Dendritic cell treated with granulocyte-macrophage colony-stimulating factor and Interleukin-4, amounts not matched to agents 40 ng/mL and 50 ng/mL, for 4 days (primary cell): ENCODE results near the gene AFAP1L2.

Experiments used
- H3K27ac Mint-ChIP-seq: one replicate; pipeline ENCODE4 v1.8.0; 2022; ENCODE audit warnings: mild to moderate bottlenecking, mixed read lengths
- H3K27me3 Mint-ChIP-seq: one replicate; pipeline ENCODE4 v1.8.0; 2022; ENCODE audit warnings: mild to moderate bottlenecking, mixed read lengths
- H3K36me3 Mint-ChIP-seq: one replicate; pipeline ENCODE4 v1.8.0; 2022; ENCODE audit warnings: low read depth, mixed read lengths
- H3K4me1 Mint-ChIP-seq: one replicate; pipeline ENCODE4 v1.8.0; 2022; ENCODE audit warnings: low read depth, mixed read lengths
- H3K4me3 Mint-ChIP-seq: one replicate; pipeline ENCODE4 v1.8.0; 2022; ENCODE audit warnings: mild to moderate bottlenecking, moderate library complexity, mixed read lengths
- H3K9me3 Mint-ChIP-seq: one replicate; pipeline ENCODE4 v1.8.0; 2022; ENCODE audit warnings: mixed read lengths
- intact Hi-C: fragments of 100-400 bp; cut with micrococcal nuclease; formaldehyde crosslinking; loops from one replicate; pipeline ENCODE4 v1.15.0; 2022

AFAP1L2 gene

GRCh38 chr10:114404171-114405010, at the start of gene AFAP1L2:
TSS of gene AFAP1L2 (minus strand) at chr10:114404502. CDS start at chr10:114404455, 47 bp downstream.
- Mint-ChIP-seq H3K27ac (no peak within 1 kb of the TSS), H3K36me3 (no peaks in the 10 kb centered on the region), H3K27me3 (peaks cover 67% of the 10 kb centered on the region), H3K4me3 (no peak within 1 kb of the TSS), H3K4me1 (peaks cover 9% of the 10 kb centered on the region), H3K9me3 (no peaks in the 10 kb centered on the region)
- intact Hi-C loops, result no loop called here

GRCh38 chr10:114453576-114453975, 49.3 kb upstream of the AFAP1L2 start:
- Mint-ChIP-seq H3K27ac (no peak overlapping the region), H3K4me1 (peaks cover under 1% of the 10 kb centered on the region), H3K27me3 (peaks cover 2% of the 10 kb centered on the region), H3K9me3 (peaks cover 2% of the 10 kb centered on the region), H3K36me3 (no peaks in the 10 kb centered on the region), H3K4me3 (no peak overlapping the region)
- intact Hi-C loops, result no loop called here

DNA sequence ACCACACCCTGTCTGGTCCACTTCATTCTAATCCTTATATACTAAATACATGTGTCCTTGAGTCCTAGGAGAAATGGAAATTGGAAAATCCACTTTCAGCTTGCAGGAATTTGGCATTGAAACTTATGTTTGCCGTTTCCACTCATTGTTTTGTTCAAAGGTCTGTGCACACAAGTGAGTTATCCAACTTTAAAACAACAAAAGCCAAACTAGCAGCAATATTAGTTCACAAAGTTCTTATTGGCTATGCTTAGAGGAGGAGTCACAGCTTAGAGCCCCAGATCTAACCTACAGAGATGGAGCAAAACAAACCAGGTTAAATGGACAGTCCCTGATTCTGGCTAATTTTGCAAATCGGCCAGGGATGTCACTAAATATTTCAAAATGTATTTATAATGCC, 44.6 kb upstream of the AFAP1L2 start:
- intact Hi-C loops, result no loop called here
- Mint-ChIP-seq H3K36me3 (no peaks in the 10 kb centered on the region), H3K9me3 (no peaks in the 10 kb centered on the region)

DNA sequence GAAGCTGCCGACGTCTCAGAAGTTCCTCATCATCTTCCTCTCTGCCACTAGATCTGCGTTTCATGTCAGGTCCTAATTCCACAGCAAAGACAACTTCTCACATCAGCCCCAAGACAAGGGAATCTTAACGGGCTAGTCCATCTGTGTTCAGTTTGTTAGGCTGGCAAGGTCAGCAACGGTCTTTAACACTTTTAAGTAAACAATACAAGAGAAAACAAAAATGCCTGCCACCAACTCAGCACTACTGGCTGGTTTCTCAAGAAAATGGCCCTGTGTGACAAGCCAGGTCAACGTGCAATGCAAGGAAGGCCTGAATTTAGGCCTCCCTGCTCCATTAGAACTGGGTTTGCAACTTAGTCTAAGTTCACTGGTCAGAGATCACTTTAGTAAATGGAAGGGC, 41.0 kb upstream of the AFAP1L2 start:
- Mint-ChIP-seq H3K36me3 (no peaks in the 10 kb centered on the region), H3K4me1 (no peaks in the 10 kb centered on the region), H3K27me3 (no peaks in the 10 kb centered on the region), H3K4me3 (no peak overlapping the region), H3K27ac (no peak overlapping the region), H3K9me3 (no peaks in the 10 kb centered on the region)
- intact Hi-C loops, result no loop called here

More for the DNA sequence above, 44.6 kb upstream of the AFAP1L2 start:
- Mint-ChIP-seq H3K4me1 (no peaks in the 10 kb centered on the region), H3K27ac (no peak overlapping the region), H3K27me3 (no peaks in the 10 kb centered on the region), H3K4me3 (no peak overlapping the region)

DNA sequence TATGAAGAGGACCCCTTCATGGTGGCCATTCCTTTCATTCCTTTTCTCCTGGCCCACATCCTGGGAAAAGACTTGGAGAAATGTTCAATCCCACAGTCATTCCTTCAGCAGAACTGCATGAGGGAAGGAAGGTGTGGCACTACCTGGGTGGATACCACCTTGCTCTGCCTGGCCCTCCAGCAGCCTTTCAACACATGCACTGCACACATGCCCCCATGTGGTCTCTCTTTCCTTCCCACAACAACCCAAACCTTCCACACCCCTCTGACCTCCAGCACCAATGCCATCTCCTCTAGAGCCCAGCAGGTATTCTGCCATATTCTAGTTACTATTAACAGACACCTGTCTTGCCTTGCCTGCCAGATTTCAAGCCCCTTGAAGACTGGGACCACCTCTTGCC, 40.5 kb upstream of the AFAP1L2 start:
- H3K27ac Mint-ChIP-seq, result no peak overlapping the region

DNA sequence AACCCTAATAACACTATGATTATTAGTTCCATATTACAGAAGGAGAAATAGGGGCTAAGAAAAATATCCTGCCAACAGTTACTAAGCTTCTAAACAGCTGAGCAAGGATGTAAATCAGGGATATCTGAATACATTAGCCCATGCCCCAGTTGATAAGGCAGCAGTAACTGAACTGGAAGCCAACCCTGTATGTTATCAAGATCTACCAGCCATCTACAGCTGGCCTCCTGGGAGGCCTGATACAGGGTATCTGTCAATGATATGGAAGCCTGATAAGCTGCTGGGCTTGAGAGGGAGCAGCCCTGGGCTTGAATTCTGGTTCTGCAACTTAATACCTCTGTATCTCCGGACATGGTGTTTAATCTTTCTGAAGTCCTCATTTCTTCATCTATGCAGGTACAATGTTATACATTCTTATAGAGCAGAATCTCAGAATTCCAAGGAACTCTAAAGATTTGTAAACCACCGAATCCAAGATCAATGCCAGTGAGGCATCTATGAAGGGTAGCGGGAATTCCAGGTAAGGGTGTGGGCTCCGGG, 37.9 kb upstream of the AFAP1L2 start:
- H3K9me3 Mint-ChIP-seq, result no peaks in the 10 kb centered on the region
- intact Hi-C loops, result no loop called here
- no peak overlapping the region for H3K27ac Mint-ChIP-seq
- H3K36me3 Mint-ChIP-seq, result no peaks in the 10 kb centered on the region
- no peaks in the 10 kb centered on the region for H3K4me1 Mint-ChIP-seq
- no peak overlapping the region for H3K4me3 Mint-ChIP-seq
- H3K27me3 Mint-ChIP-seq, result no peaks in the 10 kb centered on the region

More for the DNA sequence above, 40.5 kb upstream of the AFAP1L2 start:
- Mint-ChIP-seq H3K36me3 (no peaks in the 10 kb centered on the region), H3K4me3 (no peak overlapping the region), H3K4me1 (no peaks in the 10 kb centered on the region), H3K9me3 (no peaks in the 10 kb centered on the region), H3K27me3 (no peaks in the 10 kb centered on the region)
- intact Hi-C loops, result no loop called here

DNA sequence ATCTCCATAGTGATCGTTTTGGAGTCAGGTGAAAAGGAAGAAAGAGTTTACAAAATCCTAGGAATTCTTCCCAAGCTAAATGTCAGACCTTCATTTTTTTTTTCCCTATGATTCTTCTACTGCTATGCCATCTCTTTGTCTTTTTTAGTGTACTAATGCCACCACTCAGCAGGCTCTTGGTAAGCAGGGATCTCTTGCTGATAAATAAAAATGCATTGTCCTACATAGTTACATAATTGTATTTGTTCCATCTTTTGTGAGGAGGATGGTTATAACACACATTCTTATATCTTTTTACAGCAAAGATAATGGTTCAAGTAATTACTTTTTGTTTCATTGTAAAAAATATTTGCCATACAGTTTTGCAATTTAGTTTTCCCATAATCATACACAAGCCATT, 36.8 kb upstream of the AFAP1L2 start:
- intact Hi-C loops, result no loop called here
- H3K9me3 Mint-ChIP-seq, result no peaks in the 10 kb centered on the region
- H3K27me3 Mint-ChIP-seq, result no peaks in the 10 kb centered on the region
- H3K27ac Mint-ChIP-seq, result no peak overlapping the region
- no peaks in the 10 kb centered on the region for H3K36me3 Mint-ChIP-seq
- no peak overlapping the region for H3K4me3 Mint-ChIP-seq
- H3K4me1 Mint-ChIP-seq, result no peaks in the 10 kb centered on the region

- Mint-ChIP-seq H3K27me3 (no peaks in the 10 kb centered on the region), H3K36me3 (no peaks in the 10 kb centered on the region), H3K4me1 (peaks cover 3% of the 10 kb centered on the region), H3K9me3 (no peaks in the 10 kb centered on the region), H3K27ac (no peak overlapping the region), H3K4me3 (no peak overlapping the region)
- intact Hi-C loops, result no loop called here
These were observed 33.4 kb upstream of the AFAP1L2 start for GRCh38 chr10:114437473-114438292.

DNA sequence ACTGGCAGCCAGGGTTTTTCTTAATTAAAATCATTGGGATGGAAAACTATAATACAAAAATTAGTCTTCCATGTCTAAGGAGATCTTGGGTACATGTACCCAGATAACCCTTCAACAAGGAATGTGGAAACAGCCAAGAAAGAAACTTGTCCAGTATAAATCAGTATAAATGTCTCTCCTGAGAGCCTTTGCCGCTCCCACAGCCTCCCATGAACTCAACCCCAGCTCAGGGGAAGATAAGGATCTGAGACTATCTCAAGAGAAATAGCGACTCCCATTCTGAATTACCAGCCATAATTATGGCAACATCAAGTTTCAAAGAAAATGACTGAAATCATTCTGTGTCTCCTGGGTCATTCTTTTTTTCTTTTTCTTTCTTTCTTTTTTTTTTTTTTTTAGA, 32.6 kb upstream of the AFAP1L2 start:
- H3K27ac Mint-ChIP-seq, result no peak overlapping the region
- no peaks in the 10 kb centered on the region for H3K36me3 Mint-ChIP-seq
- H3K4me1 Mint-ChIP-seq, result peaks cover 4% of the 10 kb centered on the region
- intact Hi-C loops, result no loop called here
- H3K27me3 Mint-ChIP-seq, result no peaks in the 10 kb centered on the region
- H3K4me3 Mint-ChIP-seq, result no peak overlapping the region
- no peaks in the 10 kb centered on the region for H3K9me3 Mint-ChIP-seq

DNA sequence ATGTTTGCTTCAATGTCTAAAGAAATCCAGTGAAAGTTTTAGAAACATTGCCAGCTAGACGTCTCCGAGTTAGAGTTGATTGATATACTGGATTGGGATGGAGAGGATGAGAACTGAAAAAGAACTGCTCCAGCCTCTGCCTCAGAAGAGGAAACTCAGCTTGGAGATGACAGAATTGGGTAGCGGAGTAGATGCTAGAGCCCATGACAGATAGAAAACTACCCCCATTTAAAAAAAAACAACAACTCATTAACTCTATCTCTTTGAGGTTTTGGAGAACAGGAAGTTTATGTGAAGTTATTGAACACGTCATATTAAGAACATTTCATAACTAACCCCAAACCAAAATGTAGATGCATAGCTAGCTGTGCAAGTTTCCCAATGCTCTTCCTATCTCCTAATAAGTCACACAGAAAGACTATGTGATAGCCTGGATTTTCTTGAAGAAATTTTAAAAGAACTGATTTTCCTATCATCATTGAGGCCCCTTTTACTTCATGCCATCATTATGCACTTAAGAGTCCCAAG, 28.3 kb upstream of the AFAP1L2 start:
- intact Hi-C loops, result no loop called here
- H3K36me3 Mint-ChIP-seq, result no peaks in the 10 kb centered on the region
- peaks cover 1% of the 10 kb centered on the region for H3K27me3 Mint-ChIP-seq
- no peak overlapping the region for H3K4me3 Mint-ChIP-seq
- no peaks in the 10 kb centered on the region for H3K9me3 Mint-ChIP-seq
- no peak overlapping the region for H3K27ac Mint-ChIP-seq
- H3K4me1 Mint-ChIP-seq, result peaks cover 4% of the 10 kb centered on the region

- no peaks in the 10 kb centered on the region for H3K36me3 Mint-ChIP-seq
- H3K4me3 Mint-ChIP-seq, result no peak overlapping the region
- intact Hi-C loops, result no loop called here
- peaks cover 4% of the 10 kb centered on the region for H3K4me1 Mint-ChIP-seq
- peaks cover 1% of the 10 kb centered on the region for H3K27me3 Mint-ChIP-seq
- no peak overlapping the region for H3K27ac Mint-ChIP-seq
- H3K9me3 Mint-ChIP-seq, result no peaks in the 10 kb centered on the region
These were observed 27.3 kb upstream of the AFAP1L2 start for GRCh38 chr10:114431414-114432135.

- H3K27me3 Mint-ChIP-seq, result peaks cover 1% of the 10 kb centered on the region
- peaks cover 4% of the 10 kb centered on the region for H3K4me1 Mint-ChIP-seq
- no peak overlapping the region for H3K27ac Mint-ChIP-seq
- no peak overlapping the region for H3K4me3 Mint-ChIP-seq
- no peaks in the 10 kb centered on the region for H3K36me3 Mint-ChIP-seq
- intact Hi-C loops, result no loop called here
- no peaks in the 10 kb centered on the region for H3K9me3 Mint-ChIP-seq
These were observed 26.5 kb upstream of the AFAP1L2 start for GRCh38 chr10:114430688-114431413.
